H9 (cell line): ENCODE results near the gene MKRN1. TPM values are rescaled to one million over a fixed set of nuclear protein-coding genes. Genes with fewer than 3 reads are reported as not detected.

Source experiments
- DNase-seq: peaks from one replicate; pipeline ENCODE4 v3.0.0-alpha.2; 2017
- H2AFZ ChIP-seq: one replicate; pipeline ENCODE4 v1.6.1; 2013; ENCODE audit warnings: mild to moderate bottlenecking, low read length, control low read depth, moderate library complexity
- H2AK5ac ChIP-seq: 2 replicates; pipeline ENCODE4 v1.6.1; 2013; ENCODE audit warnings: low read length, control low read depth, mixed read lengths; ENCODE audit not compliant: insufficient read length
- H2BK120ac ChIP-seq: one replicate; pipeline ENCODE4 v1.6.1; 2013; ENCODE audit warnings: low read depth, mild to moderate bottlenecking, low read length, control low read depth, inconsistent platforms; ENCODE audit not compliant: poor library complexity, severe bottlenecking
- H2BK12ac ChIP-seq: 2 replicates; pipeline ENCODE4 v1.6.1; 2013; ENCODE audit warnings: low read length, control low read depth, mixed read lengths, low read depth; ENCODE audit not compliant: insufficient read length
- H2BK15ac ChIP-seq: 2 replicates; pipeline ENCODE4 v1.6.1; 2013; ENCODE audit warnings: low read depth, low read length, control low read depth
- H2BK20ac ChIP-seq: one replicate; pipeline ENCODE4 v1.6.1; 2013; ENCODE audit warnings: low read depth, mild to moderate bottlenecking, low read length, control low read depth, inconsistent platforms; ENCODE audit not compliant: poor library complexity, severe bottlenecking
- H2BK5ac ChIP-seq: 2 replicates; pipeline ENCODE4 v1.6.1; 2013; ENCODE audit warnings: low read length, control low read depth, mixed read lengths; ENCODE audit not compliant: insufficient read length
- H3K14ac ChIP-seq: 2 replicates; pipeline ENCODE4 v1.6.1; 2013; ENCODE audit warnings: low read length, control low read depth; ENCODE audit not compliant: insufficient read depth
- H3K18ac ChIP-seq: 2 replicates; pipeline ENCODE4 v1.6.1; 2013; ENCODE audit warnings: low read depth, mild to moderate bottlenecking, mixed read lengths, low read length, control low read depth; ENCODE audit not compliant: insufficient read length
- H3K23ac ChIP-seq: 2 replicates; pipeline ENCODE4 v1.6.1; 2013; ENCODE audit warnings: low read length, control low read depth, mixed read lengths, low read depth; ENCODE audit not compliant: insufficient read length
- H3K23me2 ChIP-seq: 2 replicates; pipeline ENCODE4 v1.6.1; 2013; ENCODE audit warnings: low read depth, mild to moderate bottlenecking, mixed read lengths, low read length, control low read depth; ENCODE audit not compliant: insufficient read length, poor library complexity, severe bottlenecking
- H3K27ac ChIP-seq: 2 replicates; pipeline ENCODE4 v1.5.1; 2013; ENCODE audit warnings: low read length, control low read depth, mixed read lengths, low read depth; ENCODE audit not compliant: insufficient read length
- H3K27me3 ChIP-seq: 2 replicates; pipeline ENCODE4 v1.6.1; 2013; ENCODE audit warnings: low read length, control low read depth, inconsistent platforms; ENCODE audit not compliant: insufficient read depth
- H3K4ac ChIP-seq: 2 replicates; pipeline ENCODE4 v1.6.1; 2013; ENCODE audit warnings: low read depth, mild to moderate bottlenecking, control low read depth, inconsistent platforms, low read length, moderate library complexity
- H3K4me1 ChIP-seq: 2 replicates; pipeline ENCODE4 v1.6.1; 2013; ENCODE audit warnings: low read length, control low read depth, inconsistent platforms; ENCODE audit not compliant: insufficient read depth
- H3K4me2 ChIP-seq: 2 replicates; pipeline ENCODE4 v1.6.1; 2013; ENCODE audit warnings: low read length, control low read depth, mixed read lengths; ENCODE audit not compliant: insufficient read length, insufficient read depth
- H3K56ac ChIP-seq: 2 replicates; pipeline ENCODE4 v1.6.1; 2013; ENCODE audit warnings: low read depth, mild to moderate bottlenecking, mixed read lengths, low read length, control low read depth; ENCODE audit not compliant: insufficient read length
- H3K79me1 ChIP-seq: 2 replicates; pipeline ENCODE4 v1.6.1; 2013; ENCODE audit warnings: low read depth, mild to moderate bottlenecking, moderate library complexity, low read length, control low read depth, inconsistent platforms; ENCODE audit not compliant: insufficient read depth, poor library complexity, severe bottlenecking
- H3K79me2 ChIP-seq: 2 replicates; pipeline ENCODE4 v1.6.1; 2013; ENCODE audit warnings: low read length, control low read depth, inconsistent platforms; ENCODE audit not compliant: insufficient read depth
- H3K9ac ChIP-seq: 2 replicates; pipeline ENCODE4 v1.6.1; 2013; ENCODE audit warnings: low read length, control low read depth, mixed read lengths; ENCODE audit not compliant: insufficient read length; ENCODE audit errors: extremely low read depth
- H3K9me3 ChIP-seq: one replicate; pipeline ENCODE4 v1.6.1; 2013; ENCODE audit warnings: low read depth, low read length, inconsistent platforms; ENCODE audit not compliant: control insufficient read depth
- H3T11ph ChIP-seq: one replicate; pipeline ENCODE4 v1.6.1; 2013; ENCODE audit warnings: mild to moderate bottlenecking, low read length, control low read depth, inconsistent platforms
- H4K20me1 ChIP-seq: one replicate; pipeline ENCODE4 v1.6.1; 2013; ENCODE audit not compliant: control insufficient read depth, insufficient read length, insufficient read depth
- H4K5ac ChIP-seq: 2 replicates; pipeline ENCODE4 v1.6.1; 2013; ENCODE audit warnings: low read depth, mild to moderate bottlenecking, mixed read lengths, low read length, control low read depth; ENCODE audit not compliant: insufficient read length
- H4K8ac ChIP-seq: replicated peaks from 2 replicates; pipeline ENCODE4 v1.6.1; 2013; ENCODE audit warnings: low read length, control low read depth, mixed read lengths, low read depth; ENCODE audit not compliant: insufficient read length
- H4K91ac ChIP-seq: 2 replicates; pipeline ENCODE4 v1.6.1; 2013; ENCODE audit warnings: low read depth, mild to moderate bottlenecking, moderate library complexity, mixed read lengths, low read length, control low read depth; ENCODE audit not compliant: insufficient read length
- H3K27ac Mint-ChIP-seq, 3 experiments: 2 replicates in 2 of 3; 3 replicates in 1 of 3; pipeline ENCODE4 v1.8.0; 2020 to 2021; ENCODE audit warnings: mixed read lengths in 3 of 3, mild to moderate bottlenecking in 1 of 3, moderate library complexity in 1 of 3
- H3K27me3 Mint-ChIP-seq: 2 replicates; pipeline ENCODE4 v1.8.0; 2021; ENCODE audit warnings: low read depth, mild to moderate bottlenecking, moderate library complexity, mixed read lengths
- H3K36me3 Mint-ChIP-seq, 3 experiments: 2 replicates in 2 of 3; 3 replicates in 1 of 3; pipeline ENCODE4 v1.8.0; 2020 to 2021; ENCODE audit warnings: low read depth in 3 of 3, mixed read lengths in 3 of 3; ENCODE audit not compliant: insufficient read depth in 1 of 3
- H3K4me1 Mint-ChIP-seq, 2 experiments: 2 replicates each; pipeline ENCODE4 v1.8.0; 2020; ENCODE audit warnings: mixed read lengths in 2 of 2
- H3K4me3 Mint-ChIP-seq, 2 experiments: 2 replicates in 1 of 2; 3 replicates in 1 of 2; pipeline ENCODE4 v1.8.0; 2020 to 2021; ENCODE audit warnings: mild to moderate bottlenecking in 2 of 2, mixed read lengths in 2 of 2, moderate library complexity in 1 of 2
- H3K9me3 Mint-ChIP-seq, 2 experiments: 2 replicates in 1 of 2; 3 replicates in 1 of 2; pipeline ENCODE4 v1.8.0; 2020; ENCODE audit warnings: mild to moderate bottlenecking in 2 of 2, mixed read lengths in 2 of 2, moderate library complexity in 1 of 2
- CTCF ChIP-seq: fragments of 200-600 bp; sonication (generic); conservative IDR thresholded peaks from 3 replicates; pipeline ENCODE4 v1.8.0; 2021; ENCODE audit warnings: antibody characterized with exemption, mild to moderate bottlenecking
- WGBS: extraction: QIAGEN DNeasy Blood & Tissue Kit; methylation state at CpG from one replicate; pipeline ENCODE4 v1.1.7; 2013; ENCODE audit warnings: missing lambda C conversion rate, low lambda C conversion rate, mixed read lengths; ENCODE audit not compliant: insufficient read length; ENCODE audit errors: extremely low coverage; 5-methylcytosine and 5-hydroxymethylcytosine counted together
- total RNA-seq: library from RNA; stranded (reverse); gene quantifications from 2 replicates; pipeline ENCODE4 v1.2.1, GENCODE V29; 2021

The MKRN1 gene
- total RNA-seq, 1 experiment from 2014 or later, result 106 TPM

GRCh38 chr7:140519007-140519399 is 39.7 kb upstream of the MKRN1 start:
- Mint-ChIP-seq H3K4me3 (no peak overlapping the region), H3K4me1 (peaks cover 13 to 14% of the 10 kb centered on the region in 2 experiments), H3K9me3 (no peaks in the 10 kb centered on the region), H3K36me3 (peaks cover 0 to 4% (median 0%) of the 10 kb centered on the region in 3 experiments; a peak in 3 of 7 replicates), H3K27ac (0 out of 7 replicates have a peak overlapping the region, but pooled peaks of 1 of the 3 experiments have one; percentile 27), H3K27me3 (no peaks in the 10 kb centered on the region)
- H3K79me1 ChIP-seq, result no peaks in the 10 kb centered on the region
- H2AFZ ChIP-seq, result no peak overlapping the region
- H3K27ac ChIP-seq, result no peak overlapping the region
- no peak overlapping the region for H3K4me2 ChIP-seq
- H2BK5ac ChIP-seq, result no peak overlapping the region
- H3K18ac ChIP-seq, result no peak overlapping the region
- H3K27me3 ChIP-seq, result no peaks in the 10 kb centered on the region
- H2BK12ac ChIP-seq, result no peak overlapping the region
- H3K23me2 ChIP-seq, result no peaks in the 10 kb centered on the region
- no peak overlapping the region for H2AK5ac ChIP-seq
- H3K79me2 ChIP-seq, result no peaks in the 10 kb centered on the region
- no peak overlapping the region for H3K23ac ChIP-seq
- no peak for TF ChIP-seq CTCF
- H2BK15ac ChIP-seq, result no peak overlapping the region
- H3T11ph ChIP-seq, result no peak overlapping the region
- WGBS, result no CpG with 5 or more reads among the region's 7 CpGs
- no peak overlapping the region for H2BK120ac ChIP-seq
- H3K9ac ChIP-seq, result no peak overlapping the region
- H4K5ac ChIP-seq, result no peak overlapping the region
- H3K4me1 ChIP-seq, result peaks cover 2% of the 10 kb centered on the region; the same call in 1 of the 2 replicates
- H4K8ac ChIP-seq, result no peak overlapping the region
- DNase-seq, result peak; percentile 32
- no peak overlapping the region for H4K91ac ChIP-seq
- H2BK20ac ChIP-seq, result no peak overlapping the region
- no peaks in the 10 kb centered on the region for H3K9me3 ChIP-seq
- H4K20me1 ChIP-seq, result no peaks in the 10 kb centered on the region
- H3K14ac ChIP-seq, result no peak overlapping the region
- H3K4ac ChIP-seq, result no peak overlapping the region
- no peak overlapping the region for H3K56ac ChIP-seq
